Parathyroid adenoma (tissue), 2 donors: ENCODE data around the gene HLA-DRA.

Experiments
- H2AFZ ChIP-seq: fragments of 300-600 bp; sonication (generic); one replicate; pipeline ENCODE4 v1.7.0; 2017; ENCODE audit warnings: antibody characterized with exemption, mild to moderate bottlenecking
- H3K27ac ChIP-seq: fragments of 300-600 bp; sonication (generic); one replicate; pipeline ENCODE4 v1.7.0; 2017
- H3K27me3 ChIP-seq: fragments of 300-600 bp; sonication (generic); one replicate; pipeline ENCODE4 v1.7.0; 2017; ENCODE audit warnings: low read length; ENCODE audit not compliant: control insufficient read depth, insufficient read depth
- H3K36me3 ChIP-seq: fragments of 300-600 bp; sonication (generic); one replicate; pipeline ENCODE4 v1.7.0; 2017; ENCODE audit warnings: low read length; ENCODE audit not compliant: control insufficient read depth, insufficient read depth
- H3K4me1 ChIP-seq: fragments of 300-600 bp; sonication (generic); one replicate; pipeline ENCODE4 v1.7.0; 2017; ENCODE audit warnings: control low read depth
- H3K4me2 ChIP-seq: fragments of 300-600 bp; sonication (generic); one replicate; pipeline ENCODE4 v1.7.0; 2017; ENCODE audit warnings: low read length
- H3K4me3 ChIP-seq: fragments of 300-600 bp; sonication (generic); one replicate; pipeline ENCODE4 v1.7.0; 2017; ENCODE audit warnings: low read depth, low read length
- H3K79me2 ChIP-seq: fragments of 300-600 bp; sonication (generic); one replicate; pipeline ENCODE4 v1.7.0; 2017; ENCODE audit warnings: control low read depth
- H3K9ac ChIP-seq: fragments of 300-600 bp; sonication (generic); one replicate; pipeline ENCODE4 v1.7.0; 2017; ENCODE audit warnings: mild to moderate bottlenecking
- H3K9me3 ChIP-seq: fragments of 300-600 bp; sonication (generic); one replicate; pipeline ENCODE4 v1.7.0; 2017; ENCODE audit warnings: low read length; ENCODE audit not compliant: control insufficient read depth
- TF ChIP-seq, protein P1 (sequence below): fragments of 300-600 bp; sonication (generic); IDR thresholded peaks from one replicate; pipeline ENCODE4 v1.7.0; 2017; ENCODE audit warnings: antibody characterized with exemption, mild to moderate bottlenecking
- donor health status: primary hyperparathyroidism.

HLA-DRA gene

DNA sequence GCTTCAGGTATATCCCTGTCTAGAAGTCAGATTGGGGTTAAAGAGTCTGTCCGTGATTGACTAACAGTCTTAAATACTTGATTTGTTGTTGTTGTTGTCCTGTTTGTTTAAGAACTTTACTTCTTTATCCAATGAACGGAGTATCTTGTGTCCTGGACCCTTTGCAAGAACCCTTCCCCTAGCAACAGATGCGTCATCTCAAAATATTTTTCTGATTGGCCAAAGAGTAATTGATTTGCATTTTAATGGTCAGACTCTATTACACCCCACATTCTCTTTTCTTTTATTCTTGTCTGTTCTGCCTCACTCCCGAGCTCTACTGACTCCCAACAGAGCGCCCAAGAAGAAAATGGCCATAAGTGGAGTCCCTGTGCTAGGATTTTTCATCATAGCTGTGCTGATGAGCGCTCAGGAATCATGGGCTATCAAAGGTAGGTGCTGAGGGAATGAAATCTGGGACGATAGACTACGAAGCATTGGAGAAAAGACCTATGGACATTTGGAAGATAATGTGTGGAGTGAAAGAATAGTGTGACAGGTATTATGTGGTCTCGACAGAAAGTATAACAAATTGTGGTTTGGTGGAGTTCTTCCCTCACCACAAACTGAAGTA, at the start of gene HLA-DRA:
HLA-DRA (plus strand) TSS at position 286 of the 613 bp plus-strand sequence; CDS start at position 350, 64 bp downstream.
- TF ChIP-seq, protein P1, sequence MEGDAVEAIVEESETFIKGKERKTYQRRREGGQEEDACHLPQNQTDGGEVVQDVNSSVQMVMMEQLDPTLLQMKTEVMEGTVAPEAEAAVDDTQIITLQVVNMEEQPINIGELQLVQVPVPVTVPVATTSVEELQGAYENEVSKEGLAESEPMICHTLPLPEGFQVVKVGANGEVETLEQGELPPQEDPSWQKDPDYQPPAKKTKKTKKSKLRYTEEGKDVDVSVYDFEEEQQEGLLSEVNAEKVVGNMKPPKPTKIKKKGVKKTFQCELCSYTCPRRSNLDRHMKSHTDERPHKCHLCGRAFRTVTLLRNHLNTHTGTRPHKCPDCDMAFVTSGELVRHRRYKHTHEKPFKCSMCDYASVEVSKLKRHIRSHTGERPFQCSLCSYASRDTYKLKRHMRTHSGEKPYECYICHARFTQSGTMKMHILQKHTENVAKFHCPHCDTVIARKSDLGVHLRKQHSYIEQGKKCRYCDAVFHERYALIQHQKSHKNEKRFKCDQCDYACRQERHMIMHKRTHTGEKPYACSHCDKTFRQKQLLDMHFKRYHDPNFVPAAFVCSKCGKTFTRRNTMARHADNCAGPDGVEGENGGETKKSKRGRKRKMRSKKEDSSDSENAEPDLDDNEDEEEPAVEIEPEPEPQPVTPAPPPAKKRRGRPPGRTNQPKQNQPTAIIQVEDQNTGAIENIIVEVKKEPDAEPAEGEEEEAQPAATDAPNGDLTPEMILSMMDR, result no peak
- no peak within 1 kb of the TSS for H3K9ac ChIP-seq
- no peak within 1 kb of the TSS for H3K4me2 ChIP-seq
- H3K79me2 ChIP-seq, result no peaks in the 10 kb centered on the region
- H3K4me3 ChIP-seq, result peak within 1 kb of the TSS; percentile 38
- no peaks in the 10 kb centered on the region for H3K27me3 ChIP-seq
- H3K4me1 ChIP-seq, result no peaks in the 10 kb centered on the region
- peak within 1 kb of the TSS; percentile 73 for H3K27ac ChIP-seq
- no peaks in the 10 kb centered on the region for H3K36me3 ChIP-seq
- H2AFZ ChIP-seq, result no peak within 1 kb of the TSS
- no peaks in the 10 kb centered on the region for H3K9me3 ChIP-seq

DNA sequence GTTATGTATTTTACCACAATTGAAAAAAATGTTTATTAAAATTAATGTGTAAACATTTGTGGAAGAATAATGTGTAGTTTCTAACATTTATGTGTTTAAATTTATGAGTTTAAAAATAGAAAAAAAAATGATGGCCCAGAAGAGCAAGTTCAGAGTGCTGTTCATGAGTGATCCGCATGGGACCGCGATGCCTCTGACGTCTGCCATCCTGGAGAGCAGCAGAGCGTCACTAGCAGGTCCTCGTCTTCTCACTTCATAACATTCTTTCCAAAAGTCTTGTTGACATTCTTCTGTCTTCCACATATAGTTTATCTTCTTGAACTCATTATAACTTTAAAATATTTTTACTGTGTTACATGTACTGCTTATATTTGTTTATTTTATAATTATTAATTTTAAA, 48.2 kb upstream of the HLA-DRA start:
- no peak overlapping the region for H3K27ac ChIP-seq
- no peak overlapping the region for H3K4me2 ChIP-seq
- no peak overlapping the region for H2AFZ ChIP-seq
- H3K4me1 ChIP-seq, result peaks cover 6% of the 10 kb centered on the region
- H3K4me3 ChIP-seq, result no peak overlapping the region
- no peaks in the 10 kb centered on the region for H3K36me3 ChIP-seq
- H3K9ac ChIP-seq, result no peak overlapping the region
- H3K9me3 ChIP-seq, result no peaks in the 10 kb centered on the region
- no peaks in the 10 kb centered on the region for H3K79me2 ChIP-seq
- H3K27me3 ChIP-seq, result no peaks in the 10 kb centered on the region
- TF ChIP-seq, protein P1, result no peak

DNA sequence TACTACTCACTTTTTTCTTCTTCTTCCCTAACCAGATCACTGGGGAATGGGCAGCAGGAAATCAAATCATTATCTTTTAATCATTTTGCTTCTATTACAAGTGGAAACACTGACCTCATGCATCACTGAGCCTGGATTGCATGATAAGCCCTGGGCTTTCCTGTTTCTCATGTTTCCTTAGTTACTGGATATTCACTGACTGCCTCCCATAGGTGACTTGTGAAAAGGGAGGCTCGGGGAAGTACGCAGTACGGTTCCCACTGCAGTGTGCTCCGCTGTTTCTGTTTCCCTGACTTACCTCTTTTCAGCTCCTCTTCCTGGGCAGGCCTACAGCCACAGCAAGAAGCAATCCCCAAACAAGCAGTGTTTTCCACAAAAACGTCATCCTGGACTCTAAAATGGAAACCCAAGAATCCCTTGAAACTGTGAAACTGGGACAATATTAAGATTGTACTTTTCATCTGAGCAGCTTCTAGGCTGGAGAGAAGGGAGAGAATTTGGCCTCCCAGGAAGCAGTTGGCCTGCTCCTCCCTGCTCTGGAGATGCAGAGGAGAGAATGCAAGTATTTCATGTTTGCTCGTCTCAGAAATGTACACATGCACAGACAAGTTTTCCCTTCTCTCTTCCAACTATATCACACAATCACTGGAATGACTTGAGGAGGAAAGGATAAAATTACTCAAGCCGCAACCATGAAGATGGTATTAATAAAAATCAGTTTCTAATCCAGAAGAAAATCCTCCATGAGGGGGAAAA, 45.8 kb upstream of the HLA-DRA start:
- peaks cover 6% of the 10 kb centered on the region for H3K4me1 ChIP-seq
- H2AFZ ChIP-seq, result peak overlapping the region; percentile 31
- H3K4me3 ChIP-seq, result no peak overlapping the region
- no peaks in the 10 kb centered on the region for H3K27me3 ChIP-seq
- H3K27ac ChIP-seq, result peak overlapping the region; percentile 24
- peak overlapping the region; percentile 58 for H3K4me2 ChIP-seq
- H3K36me3 ChIP-seq, result no peaks in the 10 kb centered on the region
- H3K9ac ChIP-seq, result no peak overlapping the region
- no peaks in the 10 kb centered on the region for H3K9me3 ChIP-seq
- TF ChIP-seq, protein P1, result no peak
- H3K79me2 ChIP-seq, result no peaks in the 10 kb centered on the region

DNA sequence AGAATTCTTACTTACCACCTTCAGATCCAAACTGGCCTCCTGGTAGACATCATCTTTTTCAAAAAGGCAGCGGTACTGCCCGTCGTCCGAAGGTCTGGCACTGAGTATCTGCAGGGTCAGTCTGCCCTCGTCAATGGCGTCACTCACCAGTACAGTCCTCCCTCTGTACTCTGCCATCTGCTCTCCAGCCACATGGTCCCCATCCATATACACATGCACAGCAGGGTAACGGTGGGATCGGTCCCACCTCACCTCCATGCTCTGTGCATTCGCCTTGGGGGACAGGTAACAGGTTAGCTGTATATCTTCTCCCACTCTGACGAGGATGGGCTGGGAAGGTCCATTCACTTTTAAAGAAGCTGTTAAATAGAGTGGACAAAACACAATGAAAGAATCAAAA, 43.7 kb upstream of the HLA-DRA start:
- H3K36me3 ChIP-seq, result no peaks in the 10 kb centered on the region
- H3K9me3 ChIP-seq, result no peaks in the 10 kb centered on the region
- no peaks in the 10 kb centered on the region for H3K79me2 ChIP-seq
- no peak overlapping the region for H3K9ac ChIP-seq
- H3K4me1 ChIP-seq, result peaks cover 6% of the 10 kb centered on the region
- no peak overlapping the region for H3K4me3 ChIP-seq
- TF ChIP-seq, protein P1, result no peak
- H3K27ac ChIP-seq, result no peak overlapping the region
- H3K4me2 ChIP-seq, result no peak overlapping the region
- no peaks in the 10 kb centered on the region for H3K27me3 ChIP-seq
- H2AFZ ChIP-seq, result no peak overlapping the region
